ENCODE data around the gene PHTF2.
"Not testable (repeated sequence)": the region's sequence is repeated elsewhere in the genome, so short reads cannot be mapped to it uniquely, and the experiment has no call there.

Gene PHTF2

DNA sequence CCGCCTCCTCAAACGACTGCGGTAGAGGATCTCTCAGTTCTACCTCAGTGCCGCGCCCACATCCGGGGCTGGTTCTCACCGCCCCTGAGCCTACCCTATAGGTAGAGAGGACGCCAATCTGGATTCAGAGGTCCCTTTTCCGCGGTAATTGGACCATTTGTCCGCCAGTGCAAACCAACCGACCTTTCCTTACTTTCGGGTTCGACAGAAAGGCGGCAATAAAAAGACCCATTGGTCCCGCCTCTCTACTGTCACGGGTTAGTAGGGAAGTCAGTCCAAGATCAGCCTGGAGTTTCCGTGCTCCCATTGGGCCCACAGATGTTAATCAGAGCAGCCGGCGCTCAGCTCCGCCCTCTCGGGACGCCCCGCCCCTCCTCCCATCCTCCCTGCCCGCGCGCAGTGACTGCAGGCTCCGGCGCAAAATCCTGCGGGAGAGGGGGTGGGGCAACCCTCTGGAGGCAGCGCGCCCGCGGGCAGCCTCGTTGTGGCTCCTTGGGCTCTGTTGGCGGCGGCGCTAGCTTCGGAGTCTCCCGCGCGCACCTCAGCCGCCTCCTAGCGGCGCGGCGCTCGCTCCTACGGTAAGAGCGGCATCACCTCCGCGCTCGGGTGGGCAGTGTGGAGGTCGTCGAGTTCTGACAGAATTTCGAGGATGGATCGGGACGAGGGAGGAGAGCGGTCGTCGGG lies at the start of gene PHTF2, which contains the start of gene TMEM60:
PHTF2 (plus strand) TSS at position 380 of the 684 bp plus-strand sequence.
TMEM60 (minus strand) TSS at position 41 of the 684 bp plus-strand sequence. CDS start 4,061 bp downstream, outside the sequence.
- peak; percentile 94 for DNase-seq

DNA sequence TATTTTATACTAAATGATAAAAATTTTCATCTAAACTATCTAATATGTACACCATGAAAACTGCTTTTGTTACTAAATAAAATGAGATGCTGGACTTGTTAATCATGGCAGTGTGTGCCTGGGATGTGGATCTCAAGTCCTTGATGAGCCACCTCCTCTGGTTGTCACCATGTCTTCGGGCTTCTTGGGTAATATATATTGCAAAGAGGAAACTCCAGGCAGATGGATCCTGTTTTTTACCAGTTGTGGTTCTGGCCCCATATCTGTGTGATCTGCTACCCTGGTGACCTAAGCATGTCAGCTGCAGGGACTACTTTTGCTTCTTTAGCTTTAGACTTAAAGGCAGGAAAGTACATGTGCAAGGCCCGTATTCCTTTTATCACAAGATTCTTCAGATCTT lies 46.6 kb upstream of the PHTF2 start:
- DNase-seq: peak; percentile 18

DNA sequence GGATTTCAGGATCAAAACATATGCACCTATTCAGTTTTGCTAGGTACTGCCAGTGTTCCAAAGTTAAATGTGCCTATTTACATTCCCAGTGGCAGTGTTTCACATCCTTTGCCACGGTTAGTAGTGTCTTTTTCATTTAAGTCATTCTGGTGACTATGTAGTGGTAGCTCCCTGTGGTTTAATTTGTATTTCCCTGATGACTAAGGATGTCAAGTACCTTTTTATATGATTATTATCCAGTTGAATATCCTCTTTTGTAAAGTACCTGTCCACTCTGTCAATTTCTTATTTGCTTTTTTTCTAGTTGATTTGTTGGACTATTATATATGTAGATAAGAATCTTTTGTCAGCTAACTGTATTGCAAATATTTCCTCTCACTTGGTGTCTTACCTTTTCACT lies 45.4 kb upstream of the PHTF2 start:
- no peak for DNase-seq

DNA sequence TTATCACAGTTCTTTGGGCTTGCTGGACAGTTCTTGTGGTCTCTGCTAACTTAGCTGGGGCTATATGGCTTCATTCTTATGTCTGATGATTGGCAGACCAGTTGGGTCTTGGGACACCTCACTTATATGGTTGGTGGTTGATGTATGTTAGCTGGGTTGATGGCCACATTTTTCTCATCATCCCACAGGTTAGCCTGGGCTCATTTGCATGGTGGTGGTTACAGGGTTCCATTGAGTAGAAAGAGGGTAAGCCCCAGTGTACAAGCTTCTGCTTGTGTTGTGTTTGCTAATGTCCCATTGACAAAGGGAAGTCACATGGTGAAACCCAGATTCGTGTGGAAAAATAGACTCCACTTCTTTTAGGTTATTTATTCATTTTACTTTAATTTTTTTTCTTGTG lies 41.0 kb upstream of the PHTF2 start:
- DNase-seq: no peak

DNA sequence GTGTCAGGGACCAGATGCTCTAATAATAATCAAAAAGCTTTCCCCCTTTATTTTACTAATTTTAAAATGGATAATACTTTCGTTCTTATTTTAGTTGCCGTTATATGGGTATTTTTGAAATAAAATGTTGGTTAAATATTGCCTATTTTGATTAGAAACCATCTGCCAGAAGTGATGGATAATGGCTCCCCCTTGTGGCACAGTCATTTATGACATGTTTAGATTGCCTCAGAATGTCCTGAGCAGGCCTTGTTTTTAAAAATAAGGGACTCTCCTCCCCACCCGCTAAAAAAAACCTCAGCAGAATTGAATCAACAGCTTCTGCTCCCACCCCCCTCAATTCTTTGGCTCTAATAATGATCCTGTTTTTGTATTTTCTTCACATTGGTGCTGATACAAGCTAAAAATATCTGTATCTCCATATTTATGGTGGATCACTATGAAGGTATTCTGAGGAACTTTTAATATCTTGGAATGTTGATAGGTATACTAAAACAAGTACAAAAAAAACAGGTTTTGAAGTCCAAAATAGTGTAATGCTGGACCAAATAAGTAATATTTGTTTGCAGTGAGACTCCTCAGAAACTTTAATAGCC lies 39.2 kb upstream of the PHTF2 start:
- DNase-seq: peak; percentile 44

DNA sequence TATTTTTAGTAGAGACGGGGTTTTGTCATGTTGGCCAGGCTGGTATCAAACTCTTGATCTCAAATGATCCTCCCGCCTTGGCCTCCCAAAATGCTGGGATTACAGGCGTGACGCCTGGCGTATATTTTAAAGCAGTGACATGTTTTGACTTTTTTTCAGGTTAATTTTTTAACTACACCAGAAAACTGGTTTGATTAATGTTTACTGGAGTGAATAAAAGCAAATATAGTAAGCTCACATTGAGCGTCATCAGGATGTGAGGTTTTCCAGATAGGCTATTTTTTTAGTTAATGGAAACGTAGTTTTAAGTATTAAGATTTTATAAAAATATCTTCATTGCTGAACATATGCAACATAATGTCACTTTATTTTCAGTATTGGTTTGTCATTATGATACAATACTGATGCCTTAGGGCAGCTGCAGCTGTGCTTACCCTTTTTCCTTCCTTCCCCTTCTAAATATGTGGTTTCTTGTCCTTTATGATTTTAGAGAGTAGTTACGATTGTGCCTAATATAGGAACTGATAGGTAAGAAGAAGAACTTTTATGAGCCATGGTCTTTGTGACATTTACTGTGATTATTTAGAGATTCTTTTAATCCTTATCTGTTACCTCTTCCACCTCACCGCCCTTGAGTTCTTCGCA lies 37.6 kb upstream of the PHTF2 start:
- no peak for DNase-seq

DNA sequence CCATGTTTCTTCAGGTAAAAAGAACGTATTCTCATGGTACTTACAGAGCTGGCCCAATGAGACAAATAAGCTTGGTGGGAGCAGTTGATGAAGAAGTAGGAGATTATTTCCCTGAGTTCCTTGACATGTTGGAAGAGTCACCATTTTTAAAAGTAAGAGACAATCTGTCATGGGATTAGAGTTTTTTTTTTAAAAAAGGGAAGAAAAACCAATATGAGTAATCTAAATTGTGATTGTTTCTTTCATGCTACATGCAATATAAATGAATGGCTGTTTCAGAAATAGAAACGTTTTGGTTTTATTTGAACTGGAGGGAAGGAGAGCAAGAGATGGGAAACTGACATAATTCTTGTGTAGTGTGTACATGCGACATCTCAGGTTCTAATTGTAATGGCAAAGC lies 33.1 kb upstream of the PHTF2 start:
- DNase-seq: no peak

DNA sequence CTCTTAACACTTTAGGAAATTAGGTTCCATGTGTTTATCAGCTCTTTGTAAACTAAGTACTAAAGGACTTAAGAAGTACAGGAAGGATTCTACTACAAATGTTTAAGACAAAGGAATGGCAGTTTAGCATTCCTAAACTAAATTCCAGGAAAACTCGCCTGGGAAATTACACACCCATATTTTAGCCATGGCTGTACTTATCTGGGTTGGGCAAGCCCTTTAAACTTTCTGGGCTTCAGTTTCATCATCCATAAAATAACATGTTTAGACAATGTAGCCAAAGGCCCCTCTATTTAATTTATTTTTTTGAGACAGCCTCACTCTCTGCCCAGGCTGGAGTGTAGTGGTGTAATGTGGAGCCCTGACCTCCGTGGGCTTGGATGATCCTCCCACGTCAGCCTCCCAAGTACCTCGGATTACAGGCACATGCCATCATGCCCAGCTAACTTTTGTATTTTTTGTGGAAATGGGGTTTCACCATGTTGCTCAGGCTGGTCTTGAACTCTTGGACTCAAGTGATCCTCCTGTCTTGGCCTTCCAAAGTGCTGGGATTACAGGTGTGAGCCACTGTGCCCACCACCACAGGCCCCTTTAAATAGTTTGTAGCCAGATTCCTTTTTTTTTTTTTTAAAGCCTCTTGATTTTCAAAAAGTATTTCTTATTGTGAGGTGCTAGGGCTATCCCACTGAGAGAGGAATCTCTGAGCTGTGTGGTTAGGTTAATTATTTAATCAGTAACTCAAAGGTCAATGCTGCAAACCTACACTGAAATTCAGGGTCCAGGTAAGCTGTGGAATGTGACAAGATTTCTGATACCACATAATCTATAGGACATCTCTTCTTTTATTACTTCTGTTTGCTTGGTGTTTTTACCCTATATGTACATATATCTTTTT lies 32.4 kb upstream of the PHTF2 start:
- DNase-seq: no peak

DNA sequence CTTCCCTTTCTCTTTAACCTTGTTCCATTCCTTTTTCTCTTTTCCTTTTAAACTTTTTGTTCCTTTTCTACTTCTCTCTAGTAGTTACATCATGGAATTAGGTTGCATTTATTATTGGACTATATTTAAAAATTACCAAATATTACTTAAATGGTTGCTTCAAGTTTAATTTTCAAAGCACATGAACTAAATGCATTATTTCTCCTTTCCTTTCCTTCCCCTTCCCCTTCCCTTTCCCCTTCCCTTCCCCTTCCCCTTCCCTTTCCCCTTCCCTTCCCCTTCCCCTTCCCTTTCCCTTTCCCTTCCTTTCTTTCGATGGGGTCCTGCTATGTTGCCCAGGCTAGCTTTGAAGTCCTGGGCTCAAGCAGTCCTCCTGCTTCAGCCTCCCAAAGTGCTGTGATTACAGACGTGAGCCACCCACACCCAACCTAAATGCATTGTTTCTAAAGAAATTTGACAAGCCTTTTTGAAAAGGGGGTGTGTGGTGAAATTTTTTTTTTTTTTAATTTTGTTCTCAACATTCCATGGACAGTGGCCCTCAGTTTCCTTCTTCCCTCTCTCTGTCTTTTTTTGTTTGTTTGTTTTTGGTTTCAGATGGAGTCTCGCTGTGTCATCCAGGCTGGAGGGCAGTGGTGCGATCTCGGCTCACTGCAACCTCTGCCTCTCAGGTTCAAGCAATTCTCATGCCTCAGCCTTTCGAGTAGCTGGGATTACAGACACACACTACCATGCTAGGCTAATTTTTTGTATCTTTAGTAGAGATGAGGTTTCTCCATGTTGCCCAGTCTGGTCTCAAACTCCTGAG lies 31.6 kb upstream of the PHTF2 start:
- no peak for DNase-seq

DNA sequence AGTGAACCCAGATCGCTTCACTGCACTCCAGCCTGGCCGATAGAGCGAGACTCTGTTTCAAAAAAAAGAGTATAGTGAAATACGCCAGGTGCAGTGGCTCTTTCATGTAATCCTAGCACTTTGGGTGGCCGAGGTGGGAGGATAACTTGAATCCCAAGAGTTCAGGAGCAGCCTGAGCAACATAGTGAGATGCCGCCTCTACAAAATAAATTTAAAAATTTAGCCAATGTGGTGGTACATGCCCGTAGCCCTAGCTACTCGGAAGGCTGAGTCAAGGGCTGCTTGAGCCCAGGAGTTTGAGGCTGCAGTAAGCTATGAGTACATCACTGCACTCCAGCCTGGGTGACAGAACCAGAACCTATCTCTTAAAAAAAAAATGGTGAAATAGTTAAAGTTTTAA lies 28.3 kb upstream of the PHTF2 start:
- DNase-seq: no peak

DNA sequence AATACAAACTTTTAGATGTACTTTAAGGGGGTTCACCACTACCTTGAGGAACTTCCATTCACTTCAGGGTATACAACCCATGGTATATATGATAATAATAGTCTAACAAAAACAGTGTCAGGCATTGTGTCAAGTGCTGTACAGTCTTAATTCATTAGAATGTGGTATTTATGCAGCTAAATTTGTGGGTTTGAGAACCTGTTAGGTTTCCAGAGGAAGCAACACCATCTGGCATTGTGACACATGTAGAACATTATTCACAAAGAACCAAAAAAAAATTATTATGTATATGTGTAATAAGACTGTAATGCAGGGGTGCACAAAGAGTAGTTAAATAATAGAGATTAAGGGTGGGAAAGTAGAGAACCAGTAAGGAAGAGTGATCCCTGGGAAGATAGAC lies 26.7 kb upstream of the PHTF2 start:
- DNase-seq: no peak

DNA sequence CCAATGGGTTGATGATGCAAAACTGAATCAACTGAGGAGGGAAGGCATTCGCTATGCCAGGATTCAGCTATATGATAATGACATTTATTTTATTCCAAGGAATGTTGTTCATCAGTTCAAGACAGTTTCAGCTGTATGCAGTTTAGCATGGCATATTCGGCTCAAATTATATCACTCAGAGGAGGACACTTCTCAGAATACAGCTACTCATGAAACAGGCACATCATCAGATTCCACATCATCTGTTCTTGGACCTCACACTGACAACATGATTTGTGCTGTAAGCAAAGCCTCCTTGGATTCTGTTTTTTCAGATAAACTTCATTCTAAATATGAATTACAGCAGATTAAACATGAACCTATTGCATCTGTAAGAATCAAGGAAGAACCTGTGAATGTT lies 20.0 kb upstream of the PHTF2 start:
- no peak for DNase-seq

DNA sequence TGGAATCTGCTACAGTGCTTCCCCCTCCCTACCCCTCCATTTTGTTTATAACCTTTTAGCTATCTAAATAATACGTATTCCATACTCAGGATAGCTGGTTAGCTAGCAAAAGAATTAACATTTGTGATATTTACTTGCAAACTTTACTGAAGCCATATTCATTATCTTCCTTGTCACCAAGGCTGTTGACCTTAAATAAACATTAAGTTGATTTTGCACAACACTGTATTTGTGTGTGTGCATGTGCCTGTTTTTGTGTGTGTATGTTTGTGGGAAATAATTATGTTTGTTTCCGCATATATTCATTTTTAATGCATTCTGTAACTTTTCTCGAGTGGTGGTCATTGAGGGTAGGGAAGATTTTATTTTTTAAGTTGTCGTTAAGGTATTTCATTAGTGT lies 16.2 kb upstream of the PHTF2 start:
- no peak for DNase-seq

DNA sequence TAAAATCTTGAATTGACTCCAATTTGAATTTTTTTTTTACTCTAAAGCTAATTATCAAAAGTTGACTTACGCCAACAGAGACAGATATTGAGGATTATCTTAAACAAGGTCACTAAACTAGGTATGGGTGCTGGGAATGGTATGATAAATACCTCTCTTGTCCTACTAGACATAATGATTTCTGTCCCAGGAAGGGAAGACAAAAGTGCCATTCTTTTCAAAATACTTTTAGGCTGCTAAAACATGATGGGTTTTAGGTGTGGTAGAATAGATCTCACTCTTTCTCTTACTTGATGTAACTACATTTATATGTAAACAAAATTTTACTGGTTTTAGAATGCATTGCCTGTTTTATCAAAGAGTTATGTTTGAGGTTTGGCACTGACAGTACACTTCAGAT lies 15.5 kb upstream of the PHTF2 start:
- DNase-seq: no peak

DNA sequence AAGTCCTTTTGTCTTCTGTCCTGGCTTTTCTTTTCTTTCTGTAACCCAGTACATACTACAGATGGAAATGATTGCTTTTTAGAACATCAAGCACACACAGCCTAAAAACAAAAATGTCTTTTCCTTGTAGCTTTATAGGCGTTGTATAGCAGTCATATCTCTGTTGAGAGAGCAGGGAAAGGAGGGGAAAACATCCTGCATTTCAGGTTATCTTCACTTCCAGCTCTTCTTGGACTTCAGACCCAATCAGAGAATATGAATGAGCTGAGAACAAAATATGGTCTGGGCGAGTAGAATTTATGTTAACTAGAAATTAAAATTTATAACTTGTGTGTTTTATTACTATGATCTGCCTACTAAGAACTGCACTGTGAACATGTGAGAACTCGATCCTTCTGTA lies 15.0 kb upstream of the PHTF2 start:
- DNase-seq: no peak

DNA sequence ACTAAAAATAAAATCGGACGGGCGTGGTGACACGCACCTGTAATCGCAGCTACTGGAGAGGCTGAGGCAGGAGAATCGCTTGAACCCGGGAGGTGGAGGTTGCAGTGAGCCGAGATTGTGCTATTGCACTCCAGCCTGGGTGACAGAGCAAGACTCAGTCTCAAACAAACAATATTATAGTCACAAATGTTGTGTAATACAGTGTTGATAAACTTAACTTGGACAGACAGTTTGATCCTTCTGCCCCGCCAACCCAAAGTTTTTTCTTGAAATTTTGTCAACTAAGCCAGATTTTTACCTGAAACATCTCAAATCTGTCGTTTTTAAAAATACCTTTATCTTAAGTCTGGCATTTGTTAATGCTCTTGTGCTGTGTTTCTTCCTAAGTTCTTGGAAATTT lies 14.1 kb upstream of the PHTF2 start:
- DNase-seq: not testable (repeated sequence)

DNA sequence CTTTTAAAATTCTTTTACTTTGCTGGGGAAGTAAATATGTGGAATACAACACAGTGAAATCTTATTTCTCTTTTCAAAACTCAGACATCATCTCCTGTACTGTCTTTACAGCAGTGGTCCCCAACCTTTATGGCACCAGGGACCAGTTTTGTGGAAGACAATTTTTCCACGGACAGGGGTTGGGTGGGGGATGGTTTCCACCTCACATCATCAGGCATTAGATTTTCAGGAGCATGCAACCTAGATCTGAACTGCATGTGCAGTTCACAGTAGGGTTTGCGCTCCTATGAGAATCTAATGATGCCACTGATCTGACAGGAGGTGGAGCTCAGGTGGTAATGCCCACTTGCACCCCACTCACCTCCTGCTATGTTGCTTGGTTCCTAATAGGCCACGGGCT lies 12.6 kb upstream of the PHTF2 start:
- DNase-seq: no peak

DNA sequence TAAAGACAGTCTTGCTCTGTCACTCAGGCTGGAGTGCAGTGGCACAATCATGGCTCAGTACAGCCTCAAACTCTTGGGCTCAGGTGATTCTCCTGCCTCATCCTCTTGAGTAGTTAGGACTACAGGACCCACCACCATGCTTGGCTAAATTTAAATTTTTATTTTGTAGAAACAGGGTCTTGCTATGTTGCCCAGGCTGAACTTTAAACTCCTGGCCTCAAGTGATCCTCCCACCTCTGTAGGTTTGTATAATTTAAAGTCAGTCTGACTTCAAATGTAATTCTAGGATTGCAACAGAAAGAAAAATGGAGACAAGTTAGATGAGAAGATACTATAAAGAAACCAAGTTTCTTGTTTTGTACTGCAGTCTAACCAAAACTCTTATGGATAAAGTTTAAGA lies 11.8 kb upstream of the PHTF2 start:
- DNase-seq: no peak

DNA sequence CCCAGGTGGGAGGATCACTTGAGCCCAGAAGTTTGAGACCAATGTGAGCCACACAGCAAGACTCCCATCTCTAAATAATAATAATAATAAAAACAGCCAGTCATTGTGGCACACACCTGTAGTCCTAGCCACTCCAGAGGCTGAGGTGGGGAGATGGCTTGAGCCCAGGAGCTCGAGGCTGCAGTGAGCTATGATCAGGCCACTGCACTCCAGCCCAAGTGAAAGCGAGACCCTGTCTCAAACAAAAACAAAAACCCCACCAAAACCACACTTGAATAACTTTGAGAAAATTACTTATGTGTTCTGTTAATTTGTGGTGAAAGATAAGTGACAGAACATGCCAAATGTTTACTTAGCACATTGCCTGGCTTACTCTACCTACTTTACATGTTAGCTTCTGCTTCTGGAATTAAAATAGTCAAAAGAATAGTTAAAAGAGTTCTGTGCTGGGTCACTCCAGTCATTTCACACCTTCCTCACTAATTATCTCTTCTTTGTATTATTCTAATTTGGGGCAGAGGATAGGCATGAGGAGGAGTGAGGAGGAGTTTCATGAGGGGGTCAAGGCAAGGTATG lies 10.2 kb upstream of the PHTF2 start:
- DNase-seq: no peak

DNA sequence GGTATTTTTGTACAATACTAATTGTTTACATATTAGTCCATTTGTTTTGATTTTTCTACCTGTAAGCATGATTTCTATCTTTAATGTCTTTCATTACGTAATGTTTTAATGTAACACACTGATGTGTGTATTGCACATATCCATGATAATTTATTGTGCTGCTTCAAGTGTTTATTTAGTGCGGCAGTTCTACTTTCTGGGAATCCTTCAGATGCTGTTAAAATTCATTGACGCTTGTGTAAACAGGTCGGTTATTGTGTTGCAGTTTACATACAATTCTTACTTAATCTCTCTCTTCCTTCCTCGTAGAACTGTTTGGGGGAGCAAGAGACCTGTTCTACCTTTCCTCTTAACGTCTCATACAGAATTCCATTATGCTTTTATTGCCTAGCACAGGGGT lies 7.2 kb upstream of the PHTF2 start:
- DNase-seq: no peak

DNA sequence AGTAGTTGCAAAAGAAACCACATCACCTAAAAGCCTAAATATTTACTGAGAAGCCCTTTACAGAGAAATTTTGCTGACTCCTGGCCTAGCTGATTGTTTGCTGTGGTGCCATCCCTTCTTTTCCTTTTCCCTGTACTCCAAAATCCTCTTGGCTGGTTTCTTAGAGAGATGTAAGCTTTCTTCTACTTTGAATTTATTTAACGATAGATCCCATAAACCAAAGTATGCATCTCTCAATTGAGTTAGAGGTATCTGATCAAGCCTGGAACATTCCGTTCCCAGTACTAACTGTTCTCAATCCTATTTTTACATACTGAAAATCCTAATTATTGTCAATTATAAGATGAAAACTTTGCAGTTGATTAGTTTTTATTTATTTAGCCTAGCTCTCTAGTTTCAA lies 6.6 kb upstream of the PHTF2 start:
- no peak for DNase-seq

DNA sequence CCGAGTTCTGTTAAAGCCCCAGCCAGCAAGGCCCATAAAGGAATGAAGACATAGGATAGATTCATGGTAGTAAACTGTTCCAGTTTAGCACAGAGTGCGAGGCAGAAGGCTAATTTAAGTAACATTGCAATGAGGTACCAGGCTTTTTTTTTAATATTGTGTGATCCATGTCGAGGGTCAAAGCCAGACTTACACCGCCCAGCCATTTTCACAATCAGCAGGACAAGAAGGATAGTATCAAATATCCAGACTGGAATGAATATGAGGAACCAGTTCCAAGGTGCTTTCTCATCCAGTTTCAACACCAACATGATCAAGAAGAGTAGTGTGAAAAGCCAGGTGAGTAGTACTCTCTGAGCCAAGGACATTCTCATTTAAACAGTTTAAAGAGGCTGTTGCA lies 4.6 kb upstream of the PHTF2 start:
- no peak for DNase-seq
